Liver (tissue), 9 donors: ENCODE results near the gene TMEM117. TPM values are rescaled to one million over a fixed set of nuclear protein-coding genes. Genes with fewer than 3 reads are reported as not detected.

Source experiments
- DNase-seq: peaks from one replicate; pipeline ENCODE4 v3.0.0-alpha.2; 2017; ENCODE audit warnings: low spot score
- H3K27ac ChIP-seq, 2 donors: one replicate each; pipeline ENCODE4 v1.7.0; 2013; ENCODE audit warnings: inconsistent platforms in 2 of 2, low read length in 2 of 2, control low read depth in 1 of 2, low read depth in 1 of 2, mild to moderate bottlenecking in 1 of 2
- H3K27me3 ChIP-seq, 4 donors: one replicate each; pipeline versions ENCODE4 v1.6.1 to v1.7.0; 2013; ENCODE audit warnings: low read length in 3 of 4, inconsistent platforms in 1 of 4, mild to moderate bottlenecking in 1 of 4, moderate library complexity in 1 of 4; ENCODE audit not compliant: control insufficient read depth in 4 of 4, insufficient read depth in 4 of 4
- H3K36me3 ChIP-seq, 4 donors: one replicate each; pipeline versions ENCODE4 v1.6.1 to v1.7.0; 2013; ENCODE audit warnings: low read length in 3 of 4, mild to moderate bottlenecking in 3 of 4, low read depth in 1 of 4, moderate library complexity in 1 of 4; ENCODE audit not compliant: control insufficient read depth in 4 of 4, insufficient read depth in 3 of 4
- H3K4me1 ChIP-seq, 4 donors: one replicate each; pipeline versions ENCODE4 v1.6.1 to v1.7.0; 2013; ENCODE audit warnings: low read length in 3 of 4, mild to moderate bottlenecking in 3 of 4, moderate library complexity in 1 of 4; ENCODE audit not compliant: control insufficient read depth in 4 of 4, insufficient read depth in 4 of 4
- H3K4me3 ChIP-seq, 3 donors: one replicate each; pipeline versions ENCODE4 v1.6.1 to v1.7.0; 2013; ENCODE audit warnings: low read length in 3 of 3, control low read depth in 1 of 3, low read depth in 1 of 3, mild to moderate bottlenecking in 1 of 3
- H3K9ac ChIP-seq, 2 donors: one replicate each; pipeline ENCODE4 v1.7.0; 2013; ENCODE audit warnings: low read length in 2 of 2, mild to moderate bottlenecking in 2 of 2, moderate library complexity in 2 of 2, control low read depth in 1 of 2, low read depth in 1 of 2
- H3K9me3 ChIP-seq, 4 donors: one replicate each; pipeline versions ENCODE4 v1.6.1 to v1.7.0; 2013; ENCODE audit warnings: low read length in 3 of 4; ENCODE audit not compliant: control insufficient read depth in 4 of 4
- ATF3 ChIP-seq: IDR thresholded peaks from 2 replicates; pipeline ENCODE4 v1.6.1; 2016; ENCODE audit warnings: antibody characterized with exemption
- EGR1 ChIP-seq, 2 donors: IDR thresholded peaks; 2 replicates each; pipeline ENCODE4 v1.6.1; 2016 to 2018; ENCODE audit warnings: antibody characterized with exemption in 2 of 2, low read depth in 2 of 2
- FOXA2 ChIP-seq: IDR thresholded peaks from 2 replicates; pipeline ENCODE4 v1.6.1; 2016; ENCODE audit warnings: antibody characterized with exemption
- HNF4A ChIP-seq, 2 donors: conservative IDR thresholded peaks; 2 replicates each; pipeline ENCODE4 v1.6.1; 2016; ENCODE audit warnings: antibody characterized with exemption in 2 of 2, mild to moderate bottlenecking in 2 of 2
- HNF4G ChIP-seq: IDR thresholded peaks from 2 replicates; pipeline ENCODE4 v1.6.1; 2016; ENCODE audit warnings: antibody characterized with exemption
- NR2F2 ChIP-seq: IDR thresholded peaks from 2 replicates; pipeline ENCODE4 v1.6.1; 2016; ENCODE audit warnings: antibody characterized with exemption
- RAD21 ChIP-seq, 2 donors: IDR thresholded peaks; 2 replicates each; pipeline ENCODE4 v1.6.1; 2016; ENCODE audit warnings: antibody characterized with exemption in 2 of 2, mild to moderate bottlenecking in 2 of 2
- RXRA ChIP-seq, 2 donors: IDR thresholded peaks; 2 replicates each; pipeline ENCODE4 v1.6.1; 2017 to 2018; ENCODE audit warnings: antibody characterized with exemption in 2 of 2, mild to moderate bottlenecking in 1 of 2
- SP1 ChIP-seq: IDR thresholded peaks from 2 replicates; pipeline ENCODE4 v1.6.1; 2018; ENCODE audit warnings: antibody characterized with exemption, mild to moderate bottlenecking
- YY1 ChIP-seq: IDR thresholded peaks from 2 replicates; pipeline ENCODE4 v1.6.1; 2016; ENCODE audit warnings: antibody characterized with exemption, mild to moderate bottlenecking
- ZBTB33 ChIP-seq: IDR thresholded peaks from 2 replicates; pipeline ENCODE4 v1.6.1; 2016; ENCODE audit warnings: antibody characterized with exemption
- WGBS: extraction: QIAGEN DNeasy Blood & Tissue Kit; methylation state at CpG from one replicate; pipeline ENCODE4 v1.1.7; 2013; 5-methylcytosine and 5-hydroxymethylcytosine counted together
- polyA plus RNA-seq, 2 donors: library from polyadenylated mRNA; stranded (reverse) in 1 of 2; unstranded in 1 of 2; fragments of 200-250 nt in 1 of 2; fragments of >200 nt in 1 of 2; fragmentation: Nextera tagmentation in 1 of 2; extraction: Ambion mirVana in 1 of 2; gene quantifications; one replicate each; pipeline versions ENCODE4 v1.2.1 to v1.2.3, GENCODE V29; 2013 to 2015
- total RNA-seq, 2 donors: library from RNA; depleted of rRNA; stranded (reverse); fragments of >200 nt; gene quantifications; one replicate each; pipeline ENCODE4 v1.2.3, GENCODE V29; 2014
- TF ChIP-seq, protein P1 (sequence below): IDR thresholded peaks from 2 replicates; pipeline ENCODE4 v1.6.1; 2016; ENCODE audit warnings: antibody characterized with exemption
- donor health status: healthy.
- donor health status: healthy.
- donor health status: healthy.
- donor health status: healthy.
- donor health status: healthy.

The TMEM117 gene
- total and polyA plus RNA-seq, 4 donors: 2.0 to 5.9 (median 3.9) TPM

DNA sequence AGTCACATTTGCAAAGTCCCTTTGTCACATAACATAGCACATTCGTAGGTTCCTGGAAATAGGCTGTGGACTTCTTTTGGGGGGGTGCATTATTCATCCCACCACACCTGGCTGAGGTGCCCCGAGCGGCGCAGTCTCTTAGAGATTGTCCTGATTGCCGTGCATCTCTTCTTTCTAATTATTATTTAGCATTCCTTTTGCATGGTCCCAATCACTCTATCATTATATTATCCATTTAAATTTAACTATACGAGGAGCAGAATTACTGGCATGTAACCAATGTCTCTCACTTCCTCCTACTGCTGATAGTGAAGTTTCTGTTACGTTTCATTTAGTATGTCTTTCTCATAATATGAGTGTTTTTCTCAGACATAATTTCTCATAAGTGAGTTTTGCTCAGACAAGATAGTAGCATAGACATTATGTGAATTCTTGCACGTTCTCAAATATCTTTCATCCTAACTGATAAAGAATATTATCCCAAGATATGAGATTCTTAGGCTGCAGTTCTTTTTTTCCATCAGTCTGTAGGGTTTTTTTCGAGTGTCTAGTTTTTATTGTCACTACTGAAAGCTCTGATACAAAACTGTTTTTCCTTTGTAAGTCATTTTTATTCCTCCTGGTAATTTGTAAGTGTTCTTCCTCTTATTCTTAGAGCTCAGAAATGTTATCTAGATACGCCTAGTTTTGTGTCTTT lies 595.9 kb downstream of the TMEM117 start:
- Histone ChIP-seq H3K9ac (no peak overlapping the region), H3K36me3 (no peaks in the 10 kb centered on the region), H3K4me1 (no peaks in the 10 kb centered on the region), H3K27ac (no peak overlapping the region), H3K4me3 (no peak overlapping the region), H3K27me3 (no peaks in the 10 kb centered on the region), H3K9me3 (no peaks in the 10 kb centered on the region)
- TF ChIP-seq SP1 (no peak), FOXA2 (no peak), ATF3 (no peak), NR2F2 (no peak), ZBTB33 (no peak), HNF4A (conservative IDR thresholded peaks at IDR 0.05) (no peak), HNF4G (no peak), RXRA (IDR thresholded peaks at IDR 0.05) (no peak), EGR1 (IDR thresholded peaks at IDR 0.05; ENCODE audit: low read depth in 2 of 2) (no peak), RAD21 (IDR thresholded peaks at IDR 0.05) (no peak)
- TF ChIP-seq, protein P1, sequence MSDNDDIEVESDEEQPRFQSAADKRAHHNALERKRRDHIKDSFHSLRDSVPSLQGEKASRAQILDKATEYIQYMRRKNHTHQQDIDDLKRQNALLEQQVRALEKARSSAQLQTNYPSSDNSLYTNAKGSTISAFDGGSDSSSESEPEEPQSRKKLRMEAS: no peak
- DNase-seq: no peak
- 72% methylated on average over 10 of the region's 10 CpGs for WGBS

DNA sequence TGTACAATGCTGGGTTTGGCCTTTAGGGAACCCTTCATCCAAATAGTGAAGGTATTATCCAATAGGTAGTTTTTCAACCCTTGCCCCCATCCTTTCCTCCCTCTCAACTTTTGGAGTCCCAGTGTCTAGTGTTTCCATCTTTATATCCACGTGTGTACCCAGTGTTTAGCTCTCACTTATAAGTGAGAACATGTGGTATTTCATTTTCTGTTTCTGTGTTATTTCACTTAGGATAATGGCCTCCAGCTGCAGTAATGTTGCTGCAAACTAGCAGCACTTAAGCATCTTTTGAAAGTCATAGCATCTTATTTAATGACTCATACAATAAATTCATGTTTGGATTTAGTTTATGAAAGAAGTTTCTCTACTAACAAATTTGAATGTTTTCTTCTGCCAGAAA lies 597.8 kb downstream of the TMEM117 start:
- H3K4me3 ChIP-seq: no peak overlapping the region
- H3K36me3 ChIP-seq: no peaks in the 10 kb centered on the region
- no peak overlapping the region for H3K9ac ChIP-seq
- H3K27me3 ChIP-seq: no peaks in the 10 kb centered on the region
- no peak for DNase-seq
- H3K4me1 ChIP-seq: no peaks in the 10 kb centered on the region
- H3K9me3 ChIP-seq: no peaks in the 10 kb centered on the region
- TF ChIP-seq YY1: no peak
- no peak for TF ChIP-seq RAD21 (IDR thresholded peaks at IDR 0.05)
- no peak for TF ChIP-seq ATF3
- no peak for TF ChIP-seq ZBTB33
- TF ChIP-seq, protein P1: no peak
- no peak for TF ChIP-seq NR2F2
- TF ChIP-seq HNF4A (conservative IDR thresholded peaks at IDR 0.05): no peak
- no peak overlapping the region for H3K27ac ChIP-seq
- 70% methylated on average over 1 of the region's 1 CpG for WGBS
